DOHH2 (cell line): ENCODE data around the gene WDR76.
A peak's percentile ranks its signal among the peaks of the same experiment; 100 is the strongest.

Source experiments
- H3F3A ChIP-seq: fragments of 200-600 bp; sonication (generic), shearing (Covaris generic); 2 replicates; pipeline ENCODE4 v1.6.0; 2016; ENCODE audit warnings: antibody characterized with exemption, mild to moderate bottlenecking; ENCODE audit not compliant: control insufficient read depth, insufficient read depth
- H3K27ac ChIP-seq: fragments of 200-600 bp; sonication (generic); 2 replicates; pipeline ENCODE4 v1.5.1; 2014; ENCODE audit warnings: low read depth, mild to moderate bottlenecking, low read length, moderate library complexity
- H3K27me3 ChIP-seq: fragments of 200-600 bp; sonication (generic); 2 replicates; pipeline ENCODE4 v1.6.1; 2014; ENCODE audit warnings: mild to moderate bottlenecking, low read length, mixed read lengths; ENCODE audit not compliant: control insufficient read depth
- H3K36me3 ChIP-seq: fragments of 200-600 bp; sonication (generic); 2 replicates; pipeline ENCODE4 v1.6.1; 2014; ENCODE audit warnings: mild to moderate bottlenecking, low read length, moderate library complexity, mixed read lengths; ENCODE audit not compliant: control insufficient read depth
- H3K4me1 ChIP-seq: fragments of 200-600 bp; sonication (generic); 2 replicates; pipeline ENCODE4 v1.6.1; 2014; ENCODE audit warnings: mild to moderate bottlenecking, low read length, mixed read lengths; ENCODE audit not compliant: control insufficient read depth
- H3K4me2 ChIP-seq: fragments of 200-600 bp; sonication (generic); 2 replicates; pipeline ENCODE4 v1.6.0; 2014; ENCODE audit warnings: mild to moderate bottlenecking, low read length, moderate library complexity
- H3K4me3 ChIP-seq: fragments of 200-600 bp; sonication (generic); 2 replicates; pipeline ENCODE4 v1.5.1; 2014; ENCODE audit warnings: mild to moderate bottlenecking, low read length, mixed read lengths
- H3K79me2 ChIP-seq: fragments of 200-600 bp; sonication (generic); 2 replicates; pipeline ENCODE4 v1.6.1; 2014; ENCODE audit warnings: mild to moderate bottlenecking, low read length, mixed read lengths; ENCODE audit not compliant: control insufficient read depth
- H3K9me2 ChIP-seq: fragments of 200-600 bp; sonication (generic); replicated peaks from 2 replicates; pipeline ENCODE4 v1.6.1; 2014; ENCODE audit warnings: mild to moderate bottlenecking, low read length, mixed read lengths; ENCODE audit not compliant: control insufficient read depth
- H3K9me3 ChIP-seq: fragments of 200-600 bp; sonication (generic); 2 replicates; pipeline ENCODE4 v1.6.1; 2014; ENCODE audit warnings: antibody characterized with exemption, low read length, mixed read lengths; ENCODE audit not compliant: control insufficient read depth, insufficient read depth
- H4K20me1 ChIP-seq: fragments of 200-600 bp; sonication (generic); 2 replicates; pipeline ENCODE4 v1.6.0; 2014; ENCODE audit warnings: low read depth, mild to moderate bottlenecking, antibody characterized with exemption, low read length, moderate library complexity; ENCODE audit not compliant: control insufficient read depth, insufficient read depth
- CTCF ChIP-seq: fragments of 200-600 bp; sonication (generic); IDR thresholded peaks from one replicate; pipeline ENCODE4 v1.5.1; 2014; ENCODE audit warnings: antibody characterized with exemption, mild to moderate bottlenecking, low read depth, low read length; ENCODE audit not compliant: poor library complexity, severe bottlenecking
- EZH2phosphoT487 ChIP-seq: fragments of 200-600 bp; sonication (generic); IDR thresholded peaks from 2 replicates; pipeline ENCODE4 v1.6.1; 2017; ENCODE audit warnings: borderline replicate concordance, mild to moderate bottlenecking, antibody characterized with exemption, low read length, moderate library complexity, mixed read lengths

WDR76 gene

DNA sequence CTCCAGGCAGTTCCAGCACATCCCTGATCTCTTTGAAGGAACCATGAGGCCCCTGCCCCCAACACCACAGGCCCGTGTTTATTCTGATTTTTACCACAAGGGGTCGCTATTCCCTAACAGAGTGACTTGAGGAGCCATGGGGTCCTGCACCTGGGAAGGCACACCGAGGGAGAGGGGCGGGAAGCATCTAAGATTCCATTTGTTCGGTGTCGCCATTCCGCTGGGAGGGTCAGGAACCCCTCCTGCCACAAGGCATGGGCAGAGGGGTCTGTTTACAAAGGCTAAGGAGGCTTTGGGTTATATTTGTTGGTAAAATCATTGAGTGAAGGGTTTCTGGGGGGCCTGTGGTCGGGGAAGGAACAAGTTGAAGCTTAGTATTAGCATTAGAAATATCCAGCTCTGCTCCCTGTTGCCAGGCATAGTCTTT lies 77.1 kb downstream of the WDR76 start:
- no peaks in the 10 kb centered on the region for H3K4me1 ChIP-seq
- H3K27ac ChIP-seq = no peak overlapping the region
- no peaks in the 10 kb centered on the region for H3K9me2 ChIP-seq
- H3K4me2 ChIP-seq = no peak overlapping the region
- H3K79me2 ChIP-seq = no peaks in the 10 kb centered on the region
- H3K4me3 ChIP-seq = no peak overlapping the region
- no peaks in the 10 kb centered on the region for H3F3A ChIP-seq
- no peaks in the 10 kb centered on the region for H3K9me3 ChIP-seq
- TF ChIP-seq EZH2phosphoT487 (no peak), CTCF (peak; percentile 88)
- no peaks in the 10 kb centered on the region for H3K27me3 ChIP-seq
- no peaks in the 10 kb centered on the region for H4K20me1 ChIP-seq
- H3K36me3 ChIP-seq = no peaks in the 10 kb centered on the region

DNA sequence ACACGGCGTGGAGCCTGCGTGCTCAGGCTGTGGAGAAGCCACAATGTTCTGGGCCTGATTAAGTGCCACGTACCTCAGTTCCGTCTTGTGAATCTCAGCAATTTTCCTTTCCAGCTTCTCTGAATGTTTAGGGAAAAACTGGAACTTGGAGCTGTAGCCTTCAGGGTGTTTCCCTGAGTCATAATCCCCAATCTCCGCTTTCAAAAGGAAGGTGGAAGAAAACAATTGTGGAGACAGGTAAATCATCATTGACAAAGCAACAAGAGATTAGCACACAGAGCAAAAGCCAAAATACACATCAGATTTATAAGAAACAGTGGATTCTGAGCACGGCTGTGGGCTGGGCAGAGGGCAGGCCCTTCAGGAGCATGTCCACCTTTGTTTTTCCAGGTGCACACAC lies 79.0 kb downstream of the WDR76 start:
- no peak overlapping the region for H3K27ac ChIP-seq
- H3K4me1 ChIP-seq = no peaks in the 10 kb centered on the region
- no peaks in the 10 kb centered on the region for H3K9me2 ChIP-seq
- H3K36me3 ChIP-seq = no peaks in the 10 kb centered on the region
- no peaks in the 10 kb centered on the region for H3K79me2 ChIP-seq
- H4K20me1 ChIP-seq = no peaks in the 10 kb centered on the region
- H3K4me3 ChIP-seq = no peak overlapping the region
- TF ChIP-seq EZH2phosphoT487 (no peak), CTCF (no peak)
- no peaks in the 10 kb centered on the region for H3K9me3 ChIP-seq
- H3K4me2 ChIP-seq = no peak overlapping the region
- no peaks in the 10 kb centered on the region for H3K27me3 ChIP-seq
- H3F3A ChIP-seq = no peaks in the 10 kb centered on the region

GRCh38 chr15:43908516-43909050 lies 81.8 kb downstream of the WDR76 start:
- Histone ChIP-seq H3K4me3 (no peak overlapping the region), H3K4me1 (no peaks in the 10 kb centered on the region), H3K27me3 (no peaks in the 10 kb centered on the region; the same call in 1 of the 2 replicates), H3K4me2 (no peak overlapping the region), H3K36me3 (no peaks in the 10 kb centered on the region), H3K27ac (no peak overlapping the region), H3K9me2 (no peaks in the 10 kb centered on the region), H3K79me2 (no peaks in the 10 kb centered on the region), H4K20me1 (no peaks in the 10 kb centered on the region), H3K9me3 (no peaks in the 10 kb centered on the region), H3F3A (no peaks in the 10 kb centered on the region)
- no peak for TF ChIP-seq EZH2phosphoT487

GRCh38 chr15:43911235-43911781 lies 84.5 kb downstream of the WDR76 start:
- Histone ChIP-seq H3K4me2 (no peak overlapping the region), H3K9me2 (no peaks in the 10 kb centered on the region), H4K20me1 (no peaks in the 10 kb centered on the region), H3F3A (no peaks in the 10 kb centered on the region), H3K27me3 (no peaks in the 10 kb centered on the region; the same call in 1 of the 2 replicates), H3K4me1 (no peaks in the 10 kb centered on the region), H3K9me3 (no peaks in the 10 kb centered on the region), H3K36me3 (no peaks in the 10 kb centered on the region), H3K4me3 (no peak overlapping the region), H3K27ac (no peak overlapping the region), H3K79me2 (no peaks in the 10 kb centered on the region)
- no peak for TF ChIP-seq CTCF
- TF ChIP-seq EZH2phosphoT487 = no peak
